Keratinocyte (primary cell): ENCODE data around the gene STARD5. TPM values are rescaled to one million over a fixed set of nuclear protein-coding genes. Genes with fewer than 3 reads are reported as not detected.

Experiments
- DNase-seq: peaks from one replicate; pipeline ENCODE4 v3.0.0-alpha.2; 2011; ENCODE audit warnings: low read depth, missing footprints, low spot score
- FAIRE-seq: peaks from 2 replicates; lab custom pipeline; 2011; peaks lifted over from hg19 to GRCh38; lab: Jason Lieb, UNC
- H2AFZ ChIP-seq: 2 replicates; pipeline ENCODE4 v1.6.0; 2012; ENCODE audit warnings: low read length, control low read depth, inconsistent platforms; ENCODE audit not compliant: control insufficient read depth
- H3K27ac ChIP-seq: 2 replicates; pipeline ENCODE4 v1.5.1; 2011; ENCODE audit warnings: low read length; ENCODE audit not compliant: control insufficient read depth, insufficient read depth
- H3K27me3 ChIP-seq: 3 replicates; pipeline ENCODE4 v1.6.0; 2011; ENCODE audit warnings: low read length; ENCODE audit not compliant: control insufficient read depth, insufficient read depth; ENCODE audit errors: extremely low read depth
- H3K36me3 ChIP-seq, 2 experiments: 2 replicates in 1 of 2; 3 replicates in 1 of 2; pipeline ENCODE4 v1.5.1; 2011; ENCODE audit warnings: low read length in 2 of 2, mild to moderate bottlenecking in 1 of 2; ENCODE audit not compliant: control insufficient read depth in 2 of 2, insufficient read depth in 2 of 2; ENCODE audit errors: extremely low read depth in 1 of 2
- H3K4me1 ChIP-seq: 3 replicates; pipeline ENCODE4 v1.5.1; 2011; ENCODE audit warnings: low read length; ENCODE audit not compliant: control insufficient read depth, insufficient read depth; ENCODE audit errors: extremely low read depth
- H3K4me2 ChIP-seq: 3 replicates; pipeline ENCODE4 v1.6.0; 2011; ENCODE audit warnings: low read depth, low read length; ENCODE audit not compliant: control insufficient read depth, insufficient read depth; ENCODE audit errors: extremely low read depth
- H3K4me3 ChIP-seq, 3 experiments: fragments of 200-600 bp in 1 of 3; sonication (generic) in 1 of 3; 2 replicates in 2 of 3; 3 replicates in 1 of 3; pipeline ENCODE4 v1.5.1; 2011 to 2016; ENCODE audit warnings: low read length in 3 of 3, mild to moderate bottlenecking in 3 of 3, control low read depth in 2 of 3, inconsistent platforms in 1 of 3, low read depth in 1 of 3, mixed read lengths in 1 of 3, mixed run types in 1 of 3, moderate library complexity in 1 of 3; ENCODE audit not compliant: control insufficient read depth in 2 of 3, insufficient read depth in 2 of 3; ENCODE audit errors: extremely low read depth in 1 of 3
- H3K79me2 ChIP-seq: 2 replicates; pipeline ENCODE4 v1.6.0; 2012; ENCODE audit warnings: low read length; ENCODE audit not compliant: control insufficient read depth, insufficient read depth
- H3K9ac ChIP-seq: 3 replicates; pipeline ENCODE4 v1.6.0; 2011; ENCODE audit warnings: low read length; ENCODE audit not compliant: control insufficient read depth, insufficient read depth; ENCODE audit errors: extremely low read depth
- H3K9me1 ChIP-seq: 3 replicates; pipeline ENCODE4 v1.6.0; 2011; ENCODE audit warnings: low read length; ENCODE audit not compliant: control insufficient read depth, insufficient read depth; ENCODE audit errors: extremely low read depth
- H3K9me3 ChIP-seq: 2 replicates; pipeline ENCODE4 v1.5.1; 2012; ENCODE audit warnings: low read depth, low read length; ENCODE audit not compliant: control insufficient read depth
- H4K20me1 ChIP-seq: 3 replicates; pipeline ENCODE4 v1.6.0; 2011; ENCODE audit warnings: low read length; ENCODE audit not compliant: control insufficient read depth, insufficient read depth; ENCODE audit errors: extremely low read depth
- EZH2 ChIP-seq: IDR thresholded peaks from one replicate; pipeline ENCODE4 v1.6.1; 2012; ENCODE audit warnings: inconsistent platforms, mild to moderate bottlenecking, low read length, moderate library complexity
- dilution Hi-C: fragments of 300-500 bp; cut with MboI; formaldehyde crosslinking; loops from one replicate; pipeline ENCODE4 v1.7.0; 2020; ENCODE audit warnings: low sequenced_read_pairs; ENCODE audit not compliant: extremely low pct_ligation_motif_present
- polyA plus RNA-seq, 5 experiments: library from polyadenylated mRNA; depleted of rRNA in 3 of 5; stranded (reverse) in 3 of 5; stranded (forward) in 1 of 5; unstranded in 1 of 5; fragments of >200 nt; gene quantifications; 1 replicate in 1 of 5; 2 replicates in 3 of 5; 3 replicates in 1 of 5; pipeline versions ENCODE4 v1.2.1 to v1.2.3, GENCODE V29; 2011 to 2012; ENCODE audit warnings: missing spikeins in 2 of 5, low read depth in 1 of 5, low replicate concordance in 1 of 5
- TF ChIP-seq, protein P1 (sequence below), 3 experiments: IDR thresholded peaks in 1 of 3; conservative IDR thresholded peaks in 1 of 3; optimal IDR thresholded peaks in 1 of 3; 2 replicates in 2 of 3; 3 replicates in 1 of 3; pipeline versions ENCODE3 to v1.5.1; 2011; ENCODE audit warnings: low read length in 3 of 3, mild to moderate bottlenecking in 3 of 3, moderate library complexity in 2 of 3, control low read depth in 1 of 3, inconsistent platforms in 1 of 3; ENCODE audit not compliant: insufficient read depth in 2 of 3; ENCODE audit errors: extremely low read depth in 1 of 3

Gene STARD5
- polyA plus RNA-seq, 1 donor (not counting 4 experiments of a cell fraction or from before 2014, with no cell fraction given): 38.8 TPM

DNA sequence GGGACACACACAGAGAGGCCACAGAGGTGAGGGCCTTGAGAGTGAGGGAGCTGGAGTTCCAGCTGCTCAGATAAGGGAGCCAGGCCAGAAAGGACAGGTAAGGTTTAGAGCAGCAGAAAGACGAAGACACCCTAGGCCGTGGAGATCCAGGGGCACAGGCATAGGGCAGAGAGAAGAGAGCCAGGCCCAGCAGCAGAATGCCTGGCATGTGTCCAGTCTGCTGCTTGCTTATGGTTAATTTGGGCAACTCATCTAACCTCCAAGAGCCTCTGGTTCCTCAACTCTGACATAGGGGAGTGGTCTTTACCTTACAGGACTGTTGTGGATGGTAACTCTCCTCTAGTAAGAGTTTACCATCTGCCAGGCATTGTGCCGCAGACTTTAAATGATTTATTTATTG lies 35.9 kb downstream of the STARD5 start:
- FAIRE-seq: no peak
- DNase-seq: no peak
- TF ChIP-seq EZH2: no peak
- TF ChIP-seq, protein P1, sequence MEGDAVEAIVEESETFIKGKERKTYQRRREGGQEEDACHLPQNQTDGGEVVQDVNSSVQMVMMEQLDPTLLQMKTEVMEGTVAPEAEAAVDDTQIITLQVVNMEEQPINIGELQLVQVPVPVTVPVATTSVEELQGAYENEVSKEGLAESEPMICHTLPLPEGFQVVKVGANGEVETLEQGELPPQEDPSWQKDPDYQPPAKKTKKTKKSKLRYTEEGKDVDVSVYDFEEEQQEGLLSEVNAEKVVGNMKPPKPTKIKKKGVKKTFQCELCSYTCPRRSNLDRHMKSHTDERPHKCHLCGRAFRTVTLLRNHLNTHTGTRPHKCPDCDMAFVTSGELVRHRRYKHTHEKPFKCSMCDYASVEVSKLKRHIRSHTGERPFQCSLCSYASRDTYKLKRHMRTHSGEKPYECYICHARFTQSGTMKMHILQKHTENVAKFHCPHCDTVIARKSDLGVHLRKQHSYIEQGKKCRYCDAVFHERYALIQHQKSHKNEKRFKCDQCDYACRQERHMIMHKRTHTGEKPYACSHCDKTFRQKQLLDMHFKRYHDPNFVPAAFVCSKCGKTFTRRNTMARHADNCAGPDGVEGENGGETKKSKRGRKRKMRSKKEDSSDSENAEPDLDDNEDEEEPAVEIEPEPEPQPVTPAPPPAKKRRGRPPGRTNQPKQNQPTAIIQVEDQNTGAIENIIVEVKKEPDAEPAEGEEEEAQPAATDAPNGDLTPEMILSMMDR (optimal IDR thresholded peaks at IDR 0.05 in 1 of 3, IDR thresholded peaks at IDR 0.05 in 1 of 3, conservative IDR thresholded peaks at IDR 0.05 in 1 of 3; ENCODE audit: extremely low read depth in 1 of 3, insufficient read depth in 2 of 3, low read length in 3 of 3): no peak
- Histone ChIP-seq H3K9me3 (no peaks in the 10 kb centered on the region), H3K9me1 (no peaks in the 10 kb centered on the region), H3K27ac (no peak overlapping the region), H2AFZ (no peak overlapping the region), H3K4me3 (no peak overlapping the region), H4K20me1 (no peaks in the 10 kb centered on the region), H3K27me3 (no peaks in the 10 kb centered on the region), H3K4me1 (no peaks in the 10 kb centered on the region), H3K36me3 (no peaks in the 10 kb centered on the region), H3K9ac (no peak overlapping the region), H3K4me2 (no peak overlapping the region), H3K79me2 (no peaks in the 10 kb centered on the region)
- dilution Hi-C loops: no loop called here

DNA sequence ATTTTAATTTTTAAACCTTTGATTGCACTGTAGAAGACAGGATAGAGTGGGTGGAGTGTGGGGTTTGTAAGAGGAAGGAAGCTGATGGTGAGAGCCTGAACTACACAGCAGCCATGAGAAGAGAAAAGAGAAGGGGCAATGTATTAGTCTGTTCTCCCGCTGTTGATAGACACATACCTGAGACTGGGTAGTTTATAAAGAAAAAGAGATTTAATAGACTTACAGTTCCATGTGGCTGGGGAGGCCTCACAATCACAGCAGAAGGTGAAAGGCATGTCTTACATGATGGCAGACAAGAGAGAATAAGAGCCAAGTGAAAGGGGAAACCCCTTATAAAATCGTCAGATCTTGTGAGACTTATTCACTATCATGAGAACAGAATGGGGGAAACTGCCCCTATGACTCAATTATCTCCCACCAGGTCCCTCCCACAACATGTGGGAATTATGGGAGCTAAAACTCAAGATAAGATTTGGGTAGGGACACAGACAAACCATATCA lies 37.3 kb downstream of the STARD5 start:
- no peak for FAIRE-seq

More for the DNA sequence above, 37.3 kb downstream of the STARD5 start:
- no peak for DNase-seq
- no peaks in the 10 kb centered on the region for H3K4me1 ChIP-seq
- no peaks in the 10 kb centered on the region for H3K9me3 ChIP-seq
- dilution Hi-C loops: no loop called here
- no peaks in the 10 kb centered on the region for H3K79me2 ChIP-seq
- H3K36me3 ChIP-seq: no peaks in the 10 kb centered on the region
- no peak overlapping the region for H3K4me3 ChIP-seq
- no peak overlapping the region for H2AFZ ChIP-seq
- H3K27me3 ChIP-seq: no peaks in the 10 kb centered on the region
- no peaks in the 10 kb centered on the region for H3K9me1 ChIP-seq
- no peaks in the 10 kb centered on the region for H4K20me1 ChIP-seq
- H3K4me2 ChIP-seq: no peak overlapping the region
- TF ChIP-seq, protein P1 (optimal IDR thresholded peaks at IDR 0.05 in 1 of 3, IDR thresholded peaks at IDR 0.05 in 1 of 3, conservative IDR thresholded peaks at IDR 0.05 in 1 of 3; ENCODE audit: extremely low read depth in 1 of 3, insufficient read depth in 2 of 3, low read length in 3 of 3): no peak
- TF ChIP-seq EZH2: no peak
- H3K27ac ChIP-seq: no peak overlapping the region
- no peak overlapping the region for H3K9ac ChIP-seq
